ENCODE results near the gene PDLIM1.
A peak's percentile ranks its signal among the peaks of the same experiment; 100 is the strongest.

PDLIM1 gene

GRCh38 chr10:95201736-95202135 lies 89.1 kb downstream of the PDLIM1 start:
- no peaks in the 10 kb centered on the region for H4K20me1 ChIP-seq

GRCh38 chr10:95196046-95196445 lies 94.8 kb downstream of the PDLIM1 start:
- Histone ChIP-seq H3K9me3 (replicated peaks in 1 of 11) (peaks cover 0 to 6% (median 0%) of the 10 kb centered on the region in 11 experiments; a peak in 1 of 22 replicates), H3K36me3 (no peaks in the 10 kb centered on the region), H3K27me3 (no peaks in the 10 kb centered on the region), H3K9ac (no peak overlapping the region), H4K20me1 (no peaks in the 10 kb centered on the region), H3K4me3 (no peak overlapping the region), H3K4me1 (no peaks in the 10 kb centered on the region), H3K27ac (no peak overlapping the region), H3K4me2 (no peak overlapping the region)
- TF ChIP-seq Cebpa-rat (IDR thresholded peaks at IDR 0.05) = no peak

More at GRCh38 chr10:95201736-95202135, 89.1 kb downstream of the PDLIM1 start:
- H3K36me3 ChIP-seq = no peaks in the 10 kb centered on the region
- no peak overlapping the region for H3K4me3 ChIP-seq
- no peak for TF ChIP-seq Cebpa-rat (IDR thresholded peaks at IDR 0.05)
- H3K4me1 ChIP-seq = no peaks in the 10 kb centered on the region
- no peak overlapping the region for H3K4me2 ChIP-seq
- H3K27me3 ChIP-seq = no peaks in the 10 kb centered on the region
- peaks cover 0 to 6% (median 0%) of the 10 kb centered on the region in 11 experiments; a peak in 1 of 22 replicates for H3K9me3 ChIP-seq (replicated peaks in 1 of 11)
- H3K27ac ChIP-seq = no peak overlapping the region
- no peak overlapping the region for H3K9ac ChIP-seq

DNA sequence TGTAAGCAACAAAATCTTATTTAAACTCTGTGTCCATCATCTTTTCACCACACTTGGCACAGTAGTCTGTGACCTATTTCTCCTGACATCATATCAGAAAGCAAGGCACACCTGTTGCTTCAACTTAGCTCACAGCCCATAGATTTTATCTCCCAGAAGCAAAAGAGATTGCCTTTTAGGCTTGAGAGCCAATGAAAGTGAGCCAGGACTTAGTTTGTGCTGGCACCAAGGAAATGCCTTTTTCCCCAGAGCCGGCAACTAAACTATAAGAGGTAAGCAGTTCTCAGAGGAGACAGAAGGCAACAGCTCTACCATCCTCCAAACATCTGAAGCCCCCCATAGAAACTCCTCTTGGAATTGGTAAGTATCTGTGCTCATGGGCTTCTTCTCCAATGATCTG lies 96.9 kb downstream of the PDLIM1 start, which contains the start of gene ACSM6:
Gene ACSM6 (plus strand): TSS at position 295 of the 400 bp plus-strand sequence. CDS start 248 bp downstream, outside the sequence.
- Histone ChIP-seq H3K9ac (no peak within 1 kb of the TSS), H3K27me3 (no peaks in the 10 kb centered on the region), H3K36me3 (no peaks in the 10 kb centered on the region), H4K20me1 (no peaks in the 10 kb centered on the region), H3K4me2 (no peak within 1 kb of the TSS), H3K27ac (no peak within 1 kb of the TSS), H3K4me1 (no peaks in the 10 kb centered on the region), H3K9me3 (replicated peaks in 1 of 11) (peaks cover 0 to 6% (median 0%) of the 10 kb centered on the region in 11 experiments; a peak in 1 of 22 replicates), H3K4me3 (no peak within 1 kb of the TSS)
- no peak for TF ChIP-seq Cebpa-rat (IDR thresholded peaks at IDR 0.05)

DNA sequence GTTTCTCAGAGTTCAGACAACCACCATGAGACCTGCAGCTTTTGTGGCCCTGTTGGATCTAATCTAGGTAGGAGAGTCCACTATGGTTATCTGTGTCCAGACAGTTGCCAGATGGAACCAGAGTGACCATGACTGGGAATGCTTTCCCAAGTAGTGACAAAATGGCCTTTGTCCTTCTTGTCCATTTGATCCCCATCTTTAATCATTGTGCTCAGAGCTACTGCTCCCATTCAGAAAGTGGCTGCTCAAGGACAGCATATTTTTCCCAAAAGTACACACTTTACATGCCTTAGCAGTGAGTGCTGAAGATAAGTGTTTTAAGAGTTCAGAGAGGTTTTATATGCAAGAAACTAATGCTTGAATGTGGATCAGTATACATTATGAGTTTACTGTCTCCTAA lies 102.2 kb downstream of the PDLIM1 start:
- H3K9ac ChIP-seq = no peak overlapping the region
- TF ChIP-seq Cebpa-rat (IDR thresholded peaks at IDR 0.05) = no peak

GRCh38 chr10:95187617-95188016 lies 103.2 kb downstream of the PDLIM1 start:
- no peaks in the 10 kb centered on the region for H3K9me3 ChIP-seq (replicated peaks in 1 of 11)
- no peak overlapping the region for H3K4me3 ChIP-seq
- peaks cover 0 to 22% (median 10%) of the 10 kb centered on the region in 10 experiments; a peak in 13 of 20 replicates for H3K4me1 ChIP-seq
- H4K20me1 ChIP-seq = no peaks in the 10 kb centered on the region
- no peak for TF ChIP-seq Cebpa-rat (IDR thresholded peaks at IDR 0.05)
- H3K4me2 ChIP-seq = peak overlapping the region in 3 of 11 experiments; percentile 24 to 58 (median 45); a peak in 1 of 22 replicates
- peaks cover 6 to 24% (median 21%) of the 10 kb centered on the region in 11 experiments for H3K27me3 ChIP-seq
- no peak overlapping the region for H3K27ac ChIP-seq
- no peak overlapping the region for H3K9ac ChIP-seq
- no peaks in the 10 kb centered on the region for H3K36me3 ChIP-seq

More for the DNA sequence above, 102.2 kb downstream of the PDLIM1 start:
- no peaks in the 10 kb centered on the region for H3K36me3 ChIP-seq
- H3K27ac ChIP-seq = no peak overlapping the region
- no peak overlapping the region for H3K4me2 ChIP-seq
- H4K20me1 ChIP-seq = no peaks in the 10 kb centered on the region
- H3K4me3 ChIP-seq = no peak overlapping the region
- peaks cover 0 to 14% (median 11%) of the 10 kb centered on the region in 11 experiments; a peak in 21 of 22 replicates for H3K27me3 ChIP-seq
- H3K9me3 ChIP-seq (replicated peaks in 1 of 11) = no peaks in the 10 kb centered on the region
- peaks cover 0 to 19% (median 10%) of the 10 kb centered on the region in 10 experiments; a peak in 13 of 20 replicates for H3K4me1 ChIP-seq

Data from BLaER1 treated with 17β-estradiol and CSF1 and Interleukin-3, amounts not matched to agents 10 nM and 100 nM (cell line).